NCI-H1105 treated with DMSO at 0.1 percent for 48 hours (cell line): ENCODE measurements around the gene RBL2.
"Not testable (repeated sequence)": the region's sequence is repeated elsewhere in the genome, so short reads cannot be mapped to it uniquely, and the experiment has no call there.

Experiments used
- DNase-seq: peaks from one replicate; lab custom pipeline; 2025; lab: John Stamatoyannopoulos, UW

The RBL2 gene

DNA sequence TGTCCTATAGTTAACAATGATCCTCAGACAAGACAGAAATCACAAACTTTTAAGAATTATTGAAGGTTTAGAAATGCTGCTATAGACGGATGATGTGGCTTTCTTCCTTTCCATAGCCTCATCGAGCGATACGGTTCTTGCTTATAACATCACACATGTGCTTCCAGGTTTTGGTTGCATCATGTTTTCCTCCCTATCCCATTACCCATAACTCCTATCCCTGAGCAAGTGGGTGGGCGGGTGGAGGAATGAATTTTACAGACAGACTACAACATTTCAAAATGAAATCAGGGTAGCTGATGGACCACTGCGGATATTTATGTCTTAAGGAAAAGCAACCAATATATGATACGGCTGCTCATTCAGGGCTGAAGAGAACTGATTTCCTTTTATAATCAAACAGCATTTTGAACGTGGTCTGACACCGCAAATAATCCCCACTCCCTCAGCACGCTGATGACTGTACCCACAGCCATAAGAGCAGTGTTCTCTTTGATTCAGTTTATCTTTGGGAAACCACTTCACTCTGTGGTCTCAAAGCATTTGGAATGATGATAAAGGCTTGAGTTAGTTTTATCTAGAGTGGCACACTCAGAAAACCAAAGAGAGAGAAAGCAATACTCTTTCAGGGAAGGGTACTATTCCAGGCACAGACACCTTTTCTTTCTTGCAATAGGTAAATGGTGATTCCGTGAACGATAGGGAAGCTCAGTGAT is 73.4 kb downstream of the RBL2 start:
- no peak for DNase-seq

- DNase-seq, result peak; percentile 45
Measured at GRCh38 chr16:53509906-53510703, 75.8 kb downstream of the RBL2 start.

GRCh38 chr16:53510704-53511070 is 76.4 kb downstream of the RBL2 start:
- no peak for DNase-seq

DNA sequence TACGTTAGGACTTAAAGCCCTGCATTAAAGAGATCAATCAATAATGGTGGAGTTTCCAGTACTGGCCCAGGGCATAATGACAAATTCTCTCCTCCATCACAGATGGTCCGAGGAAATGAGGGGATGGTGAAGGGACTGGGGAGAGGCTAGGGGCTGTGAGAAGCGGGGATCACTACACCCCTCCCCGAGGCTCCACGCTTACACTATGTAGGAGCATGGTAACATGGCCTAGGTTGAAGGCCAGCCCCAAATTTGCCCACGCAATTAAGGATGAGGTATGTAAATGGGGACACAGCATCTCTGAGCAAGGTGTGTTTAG is 76.8 kb downstream of the RBL2 start:
- no peak for DNase-seq

GRCh38 chr16:53511403-53512280 is 77.4 kb downstream of the RBL2 start:
- no peak for DNase-seq

DNA sequence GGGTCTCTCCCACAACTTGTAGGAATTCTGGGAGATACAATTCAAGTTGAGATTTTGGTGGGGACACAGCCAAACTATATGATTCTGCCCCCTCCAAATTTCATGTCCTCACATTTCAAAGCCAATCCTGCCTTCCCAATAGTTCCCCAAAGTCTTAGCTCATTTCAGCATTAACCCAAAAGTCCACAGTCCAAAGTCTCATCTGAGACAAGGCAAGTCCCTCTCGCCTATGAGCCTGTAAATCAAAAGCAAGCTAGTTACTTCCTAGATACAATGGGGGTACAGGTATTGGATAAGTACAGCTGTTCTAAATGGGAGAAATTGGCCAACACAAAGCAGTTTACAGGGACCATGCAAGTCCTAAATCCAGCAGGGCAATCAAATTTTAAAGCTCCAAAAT is 78.5 kb downstream of the RBL2 start:
- not testable (repeated sequence) for DNase-seq

DNA sequence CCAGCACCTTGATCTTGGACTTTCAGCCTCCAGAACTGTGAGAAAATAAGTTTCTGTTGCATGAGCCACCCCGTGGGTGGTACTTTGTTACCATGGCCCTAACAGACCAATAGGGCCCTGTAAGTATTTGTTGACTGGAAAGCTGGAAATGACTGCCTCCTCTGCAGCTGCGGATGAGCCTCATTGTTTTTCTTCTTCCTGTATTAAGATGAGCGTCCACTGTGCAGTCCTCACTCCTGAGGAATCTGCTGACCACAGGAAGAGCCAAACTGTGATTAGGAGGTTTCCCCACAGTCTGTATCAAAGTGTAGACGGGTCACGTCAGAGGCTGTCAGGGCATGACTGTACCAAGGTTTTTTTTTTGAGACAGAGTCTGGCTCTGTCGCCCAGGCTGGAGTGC is 81.0 kb downstream of the RBL2 start:
- no peak for DNase-seq

DNA sequence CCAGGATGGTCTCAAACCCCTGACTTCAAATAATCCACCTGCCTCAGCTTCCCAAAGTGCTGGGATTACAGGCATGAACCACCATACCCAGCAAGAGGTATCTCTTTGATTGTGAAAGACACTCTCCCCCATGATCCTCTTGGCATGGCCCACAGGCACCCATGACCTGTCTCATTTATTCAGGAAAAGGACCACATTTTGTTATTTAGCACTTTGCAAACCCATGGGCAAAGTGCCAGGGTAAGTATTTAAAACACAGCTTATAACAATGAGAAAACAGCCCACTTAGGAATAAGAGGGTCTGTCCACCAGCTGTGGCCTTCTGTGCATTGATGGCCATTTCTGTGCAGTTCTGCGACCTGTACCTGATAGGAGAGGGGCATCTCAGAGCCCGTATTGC is 81.5 kb downstream of the RBL2 start:
- DNase-seq, result no peak

DNA sequence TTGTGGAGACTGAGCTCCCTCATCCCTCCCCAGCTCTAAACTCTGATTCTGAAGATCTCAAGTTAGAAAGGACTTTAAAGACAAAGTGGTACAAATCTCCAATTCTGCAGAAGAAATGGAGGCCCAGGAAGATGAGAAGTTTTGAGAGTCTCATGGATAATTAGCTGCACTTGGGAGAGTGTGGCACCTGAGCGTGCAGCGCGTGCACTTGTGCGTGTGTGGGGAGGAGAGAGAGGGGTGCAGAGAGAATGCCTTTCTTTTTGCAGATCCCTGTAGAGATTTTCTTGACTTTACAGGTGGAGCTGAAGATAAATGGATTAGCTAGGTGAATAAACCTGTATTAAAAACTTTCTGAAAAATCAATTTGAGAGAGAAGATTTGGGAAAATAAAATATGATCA is 83.6 kb downstream of the RBL2 start:
- no peak for DNase-seq

DNA sequence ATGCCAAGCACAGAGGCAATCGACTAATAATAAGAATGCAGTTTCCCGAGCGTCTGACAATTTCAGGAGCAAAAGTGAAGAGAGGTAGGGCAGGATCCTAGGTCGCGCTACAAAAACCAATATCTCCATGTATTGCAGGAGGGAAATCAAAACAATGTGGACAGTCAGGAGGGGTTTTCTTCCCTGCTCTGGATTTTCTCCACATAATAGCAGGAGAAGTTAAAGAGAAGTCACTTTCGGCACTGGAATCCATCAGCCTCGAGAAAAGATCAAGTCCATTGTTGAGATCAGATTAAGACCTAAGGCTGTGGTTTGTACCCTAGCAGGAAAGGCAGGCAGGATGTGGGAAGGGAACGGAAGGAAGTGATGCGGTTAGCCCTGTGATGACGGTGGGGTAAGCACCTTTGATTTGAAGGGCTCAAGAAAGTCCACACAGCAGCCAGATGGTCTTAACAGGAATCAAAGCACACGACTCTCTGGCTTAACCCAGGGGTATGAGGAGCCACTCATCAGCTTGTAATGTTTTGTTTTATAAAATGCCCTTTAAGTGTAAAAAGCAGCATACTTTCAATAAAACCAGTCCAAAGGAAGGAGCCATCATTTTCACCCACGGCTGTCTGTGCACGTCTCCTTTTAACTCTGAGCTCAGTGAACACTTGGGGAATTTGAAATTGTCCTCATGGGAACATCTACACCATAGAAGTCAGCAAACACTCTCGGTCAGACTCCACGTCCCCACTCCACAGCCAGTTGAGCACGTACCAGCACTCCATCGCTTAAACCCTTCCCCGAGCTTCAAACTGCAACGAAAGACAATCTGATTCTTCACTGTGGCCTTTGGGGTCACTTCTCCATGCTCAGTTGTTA is 84.5 kb downstream of the RBL2 start:
- no peak for DNase-seq

- DNase-seq, result no peak
Measured at GRCh38 chr16:53519417-53520091, 85.3 kb downstream of the RBL2 start.

DNA sequence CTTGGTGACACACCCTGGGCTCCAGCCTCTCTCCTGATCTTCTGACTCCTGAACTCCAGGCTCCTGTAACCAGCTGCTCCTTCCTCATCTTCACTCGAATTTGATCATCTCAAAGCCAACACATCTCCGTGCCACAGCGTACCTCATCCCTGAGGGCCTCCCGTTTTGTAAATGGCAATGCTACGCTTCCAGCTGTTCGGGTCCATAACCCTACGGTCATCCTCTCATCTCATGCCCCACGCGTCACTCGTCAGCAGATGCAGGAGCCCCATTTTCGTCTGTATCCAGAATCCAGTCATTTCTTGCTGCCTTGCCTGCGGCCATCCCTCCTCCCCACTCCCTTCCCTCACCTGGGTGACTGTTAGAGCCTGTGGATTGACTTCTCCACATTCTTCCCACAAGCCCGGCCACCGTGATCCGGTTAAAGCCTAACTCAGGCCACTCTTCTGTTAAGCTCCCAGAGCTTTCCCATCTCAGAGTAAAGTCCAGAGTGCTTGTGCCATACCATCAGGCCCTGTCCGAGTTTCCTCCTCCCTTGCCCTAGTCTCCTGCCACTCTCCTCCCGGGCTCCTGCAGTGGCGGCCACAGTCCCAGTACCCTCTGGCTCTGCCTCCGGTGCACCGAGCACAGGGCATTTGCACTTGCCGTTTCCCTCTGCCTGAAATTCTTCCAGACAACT is 89.0 kb downstream of the RBL2 start:
- DNase-seq, result no peak

DNA sequence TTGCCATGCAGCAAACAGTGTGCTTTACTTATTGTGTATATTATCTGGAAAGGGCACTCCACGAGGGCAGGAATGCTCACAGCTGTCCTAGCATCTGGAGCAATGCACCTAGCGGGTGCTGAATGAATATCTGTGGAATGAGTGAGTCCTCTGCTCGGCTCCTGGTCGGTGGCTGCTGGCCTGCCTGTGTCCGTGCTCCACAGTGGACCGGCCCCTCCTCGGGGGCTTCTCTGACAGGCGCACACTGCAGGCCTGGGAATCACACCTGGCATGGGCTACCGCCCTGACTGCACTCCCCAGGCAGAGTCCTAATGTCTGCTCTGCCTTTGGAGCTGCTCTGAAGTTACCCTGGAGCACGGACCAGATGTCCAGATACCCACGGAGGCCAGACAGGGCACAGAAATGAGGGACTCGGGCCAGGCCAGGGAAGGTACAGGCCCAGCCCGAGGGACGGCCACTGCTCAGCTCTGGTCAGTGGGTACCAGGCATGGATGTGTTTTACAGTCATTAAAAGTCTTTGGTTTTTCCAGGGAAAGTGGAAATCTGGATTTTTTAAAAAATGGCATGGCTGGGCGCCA is 89.8 kb downstream of the RBL2 start:
- DNase-seq, result no peak

DNA sequence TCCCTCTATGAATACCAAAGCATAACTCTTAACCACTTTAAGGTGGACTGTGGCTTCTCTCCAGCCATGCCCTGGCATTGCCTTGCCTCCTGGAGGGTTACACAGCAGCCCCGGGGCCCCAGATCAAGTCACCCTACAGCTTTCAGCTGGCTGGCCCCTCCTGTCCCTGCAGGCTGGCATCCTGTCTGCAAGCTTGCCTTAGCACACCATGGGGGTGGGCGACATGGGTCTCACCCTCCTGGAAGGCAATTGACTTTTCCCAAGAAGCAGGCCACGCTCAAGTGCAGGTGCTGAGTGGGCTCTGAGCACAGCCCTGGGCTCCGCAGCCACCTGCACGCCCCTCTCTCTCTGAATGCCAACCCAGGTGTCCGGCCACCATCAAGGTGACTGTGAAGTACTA is 94.5 kb downstream of the RBL2 start:
- DNase-seq, result peak; percentile 22

DNA sequence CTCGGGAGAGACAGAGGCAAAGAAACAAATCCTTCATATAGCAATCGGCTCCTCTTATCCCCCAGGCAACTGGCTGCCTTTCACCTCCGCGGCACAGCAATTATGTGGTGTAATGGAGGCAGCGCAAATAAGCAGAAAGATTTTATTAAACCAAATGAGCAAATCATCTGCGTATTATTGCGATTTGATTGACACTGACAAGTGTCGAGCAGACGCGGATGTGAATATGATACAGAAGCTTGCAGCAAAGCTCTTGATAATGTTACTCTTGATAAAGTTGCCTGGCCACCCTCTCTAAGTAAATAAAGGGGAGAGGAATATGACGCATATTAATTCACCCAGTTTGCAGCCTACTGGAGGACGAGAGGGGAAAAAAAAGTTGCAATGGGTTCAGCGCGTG is 95.2 kb downstream of the RBL2 start:
- DNase-seq, result peak; percentile 95

- peak; percentile 94 for DNase-seq
Measured at GRCh38 chr16:53530046-53530445, 95.8 kb downstream of the RBL2 start.

- DNase-seq, result no peak
Measured at GRCh38 chr16:53530741-53531140, 96.5 kb downstream of the RBL2 start.

GRCh38 chr16:53534206-53534605 is 99.9 kb downstream of the RBL2 start:
- DNase-seq, result no peak

- no peak for DNase-seq
Measured at GRCh38 chr16:53537626-53538025, 103.4 kb downstream of the RBL2 start.

DNA sequence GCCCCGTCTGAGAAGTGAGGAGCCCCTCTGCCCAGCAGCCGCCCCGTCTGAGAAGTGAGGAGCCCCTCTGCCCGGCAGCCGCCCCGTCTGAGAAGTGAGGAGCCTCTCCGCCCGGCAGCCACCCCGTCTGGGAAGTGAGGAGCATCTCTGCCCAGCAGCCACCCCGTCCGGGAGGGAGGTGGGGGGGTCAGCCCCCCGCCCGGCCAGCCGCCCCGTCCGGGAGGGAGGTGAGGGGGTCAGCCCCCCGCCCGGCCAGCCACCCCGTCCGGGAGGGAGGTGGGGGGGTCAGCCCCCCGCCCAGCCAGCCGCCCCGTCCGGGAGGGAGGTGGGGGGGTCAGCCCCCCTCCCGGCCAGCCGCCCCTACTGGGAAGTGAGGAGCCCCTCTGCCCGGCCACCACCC is 105.1 kb downstream of the RBL2 start:
- not testable (repeated sequence) for DNase-seq
